Right renal pelvis (tissue), 4 donors: ENCODE data around the gene TMEM80. TPM values are rescaled to one million over a fixed set of nuclear protein-coding genes. Genes with fewer than 3 reads are reported as not detected.
"Not testable (repeated sequence)": the region's sequence is repeated elsewhere in the genome, so short reads cannot be mapped to it uniquely, and the experiment has no call there.

Experiments
- DNase-seq, 4 donors: peaks; one replicate each; pipeline ENCODE4 v3.0.0-alpha.2; 2013; ENCODE audit warnings: low read depth in 4 of 4, low spot score in 3 of 4, missing footprints in 1 of 4
- polyA plus RNA-seq, 4 donors: library from polyadenylated mRNA; unstranded; fragments of 120-200 nt; gene quantifications; one replicate each; pipeline ENCODE4 v1.2.1, GENCODE V29; 2013; ENCODE audit not compliant: insufficient read length in 4 of 4

TMEM80 gene
- polyA plus RNA-seq, 4 donors, result 37.4 to 45.2 (median 42.2) TPM

DNA sequence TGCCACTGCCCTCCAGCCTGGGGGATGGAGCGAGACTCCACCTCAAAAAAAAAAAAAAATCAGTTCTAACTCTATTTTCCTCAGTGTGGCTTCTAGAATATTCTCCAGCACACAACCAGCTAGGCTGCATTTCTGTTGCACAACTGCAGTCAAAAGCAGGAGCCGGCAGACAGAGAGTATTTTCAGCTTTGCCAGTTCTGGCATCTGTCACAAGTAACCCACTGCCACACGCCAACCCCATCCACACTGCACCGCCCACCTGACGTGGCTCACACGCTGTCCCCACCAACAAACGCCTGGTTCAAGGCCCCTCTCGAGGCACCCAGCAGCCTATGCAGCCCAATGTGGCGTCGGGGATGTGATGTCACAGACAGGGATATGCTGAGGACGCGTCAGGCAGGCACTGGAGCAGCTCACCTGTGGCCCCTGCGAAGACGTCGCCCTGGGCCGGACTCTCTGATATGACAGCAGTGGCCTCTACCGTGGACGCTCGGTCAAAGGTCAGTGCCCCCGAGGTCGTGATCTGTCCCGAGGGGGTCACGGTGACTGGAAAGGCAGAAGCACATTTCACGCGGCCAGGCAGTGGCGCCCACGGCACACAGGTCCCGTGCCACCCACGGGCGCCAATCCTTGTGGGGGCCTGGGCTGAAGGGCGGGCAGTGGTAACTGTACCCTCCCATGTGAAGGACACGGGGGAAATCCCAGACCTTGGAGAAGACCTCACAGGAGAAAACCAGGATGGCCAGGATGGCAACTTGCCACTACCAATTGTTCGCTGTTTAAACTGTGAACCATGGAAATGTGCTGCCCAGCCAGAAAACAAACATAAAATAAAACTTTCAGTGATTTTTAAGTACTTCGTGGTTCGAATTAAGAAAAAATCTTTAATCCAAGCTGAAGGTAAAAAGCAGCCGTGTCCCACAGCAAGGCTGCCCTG is 16.1 kb upstream of the TMEM80 start:
- DNase-seq, result no peak

DNA sequence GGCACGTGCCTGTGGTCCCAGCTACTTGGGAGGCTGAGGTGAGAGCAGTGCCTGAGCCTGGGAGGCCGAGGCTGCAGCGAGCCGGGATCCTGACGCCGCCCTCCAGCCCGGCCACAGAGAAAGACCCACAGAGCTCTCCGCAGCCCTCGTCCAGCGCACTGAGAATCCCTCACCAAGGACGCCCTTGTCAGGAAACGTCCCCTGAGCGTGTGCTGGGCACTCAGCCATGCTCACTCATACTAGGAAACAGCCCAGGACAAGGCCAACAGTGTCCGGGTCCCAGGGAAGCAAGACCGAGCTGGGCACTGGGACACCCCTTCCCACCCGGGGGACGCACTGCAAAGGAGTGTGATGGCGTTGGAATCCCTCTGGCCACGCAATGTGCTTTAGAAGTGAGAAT is 15.1 kb upstream of the TMEM80 start:
- no peak for DNase-seq

DNA sequence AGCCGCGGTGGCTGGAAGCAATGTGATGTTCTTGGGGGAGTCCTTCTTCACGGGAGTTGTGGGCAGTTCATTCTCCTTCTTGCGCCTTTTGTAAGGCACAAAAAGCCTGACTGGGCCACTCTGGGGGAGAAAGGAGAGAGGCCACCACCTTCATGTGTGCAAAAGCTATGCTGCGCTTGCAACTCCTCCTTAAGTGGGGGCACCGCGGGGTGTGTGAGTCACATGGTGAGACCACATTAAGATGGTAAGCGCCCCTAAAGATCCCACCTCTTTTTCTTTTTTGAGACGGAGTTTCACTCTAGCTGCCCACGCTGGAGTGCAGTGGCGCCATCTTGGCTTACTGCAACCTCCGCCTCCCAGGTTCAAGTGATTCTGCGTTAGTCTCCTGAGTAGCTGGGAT is 14.6 kb upstream of the TMEM80 start:
- no peak for DNase-seq

DNA sequence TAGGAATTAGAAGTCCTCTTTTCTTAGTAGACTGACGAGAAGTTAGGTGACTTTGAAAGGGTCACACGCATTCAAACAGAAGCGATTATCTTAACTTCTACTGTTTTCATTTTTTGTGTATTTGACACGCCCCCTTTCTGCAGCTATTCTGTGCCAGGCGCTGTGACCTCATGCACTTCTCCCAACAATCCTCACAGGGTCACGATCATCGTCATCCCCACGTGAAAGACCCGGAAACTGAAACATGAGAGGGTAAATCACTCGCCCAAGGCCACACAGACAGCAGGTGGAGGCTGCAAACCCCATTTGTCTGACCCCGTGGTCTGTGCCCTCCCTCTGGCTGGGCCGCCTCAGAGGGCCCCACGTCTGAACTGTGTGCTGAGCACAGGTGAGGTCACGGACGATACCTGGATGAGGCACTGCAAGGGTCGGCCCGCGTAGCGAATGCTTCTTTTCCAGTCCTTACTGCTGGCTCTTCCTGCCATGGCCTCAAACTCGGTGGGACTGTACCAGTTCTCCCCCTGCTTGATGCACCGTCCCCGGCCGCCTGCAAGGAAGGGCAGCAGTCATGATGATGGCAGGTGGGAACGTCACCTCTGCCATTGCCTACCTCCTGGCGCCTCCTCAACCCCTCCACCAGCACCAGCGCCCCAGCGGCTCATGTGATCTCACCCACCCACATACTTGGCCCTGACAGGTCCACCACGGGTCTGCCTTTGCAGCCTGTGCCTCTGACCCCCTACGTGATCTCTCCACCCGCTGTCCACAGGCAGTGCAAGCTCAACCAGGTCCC is 9.0 kb upstream of the TMEM80 start:
- DNase-seq, result no peak

DNA sequence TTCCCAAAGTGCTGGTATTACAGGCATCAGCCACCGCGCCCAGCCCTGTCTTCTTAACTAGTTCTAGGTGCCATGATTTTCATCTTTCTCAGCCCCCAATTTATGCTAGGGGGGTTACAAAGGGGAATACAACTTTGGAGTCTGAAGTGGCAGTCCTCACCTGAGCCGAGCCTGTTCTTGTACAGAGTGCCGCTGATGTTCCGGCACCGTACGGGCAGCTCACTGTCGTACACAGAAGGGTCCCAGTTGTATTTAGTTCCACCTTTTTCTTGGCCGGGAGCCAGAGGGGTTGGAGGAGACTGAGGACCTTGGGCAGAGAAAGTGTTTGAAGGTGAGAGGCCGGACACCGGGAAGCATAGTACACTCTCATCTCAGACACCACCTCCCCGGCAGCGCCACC is 7.9 kb upstream of the TMEM80 start:
- DNase-seq, result no peak

DNA sequence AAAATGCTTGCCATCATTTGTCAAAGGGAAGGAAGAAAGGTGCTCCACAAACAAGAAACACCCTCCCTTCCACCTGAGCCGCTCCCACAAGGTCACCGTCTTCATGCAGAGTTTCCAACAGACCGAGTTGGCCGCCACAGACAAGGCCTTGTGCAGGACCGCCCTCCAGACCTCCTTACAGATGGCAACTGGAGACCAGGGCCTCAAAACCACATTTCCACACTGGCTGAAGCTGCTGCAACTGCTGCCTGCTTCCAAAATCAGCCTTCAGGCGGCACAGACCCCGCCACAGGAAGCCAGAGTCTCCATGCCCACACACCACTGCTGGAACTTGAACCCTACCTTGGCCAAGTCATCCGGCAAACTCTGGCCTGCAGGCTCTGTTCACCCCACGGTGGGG is 6.9 kb upstream of the TMEM80 start:
- no peak for DNase-seq

DNA sequence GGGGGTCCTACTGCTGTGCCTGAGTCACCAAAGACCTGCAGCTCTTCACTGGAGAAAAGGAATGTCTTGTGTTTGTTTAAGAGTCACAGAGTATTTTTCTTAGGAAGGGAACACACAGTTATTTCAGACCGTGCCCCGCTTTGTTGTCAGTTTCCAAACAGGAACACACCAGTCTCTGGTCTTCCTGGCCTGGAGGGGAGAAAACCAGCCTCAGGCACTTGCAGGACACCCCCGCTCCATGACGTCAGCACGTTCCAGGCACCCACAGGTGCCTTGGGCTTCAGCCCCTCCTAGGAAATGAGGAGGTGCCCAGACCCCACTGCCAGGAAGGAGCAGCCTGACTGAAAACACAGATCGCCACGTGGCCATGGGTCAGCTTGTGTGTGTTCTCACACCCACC is 6.0 kb upstream of the TMEM80 start:
- DNase-seq, result no peak

DNA sequence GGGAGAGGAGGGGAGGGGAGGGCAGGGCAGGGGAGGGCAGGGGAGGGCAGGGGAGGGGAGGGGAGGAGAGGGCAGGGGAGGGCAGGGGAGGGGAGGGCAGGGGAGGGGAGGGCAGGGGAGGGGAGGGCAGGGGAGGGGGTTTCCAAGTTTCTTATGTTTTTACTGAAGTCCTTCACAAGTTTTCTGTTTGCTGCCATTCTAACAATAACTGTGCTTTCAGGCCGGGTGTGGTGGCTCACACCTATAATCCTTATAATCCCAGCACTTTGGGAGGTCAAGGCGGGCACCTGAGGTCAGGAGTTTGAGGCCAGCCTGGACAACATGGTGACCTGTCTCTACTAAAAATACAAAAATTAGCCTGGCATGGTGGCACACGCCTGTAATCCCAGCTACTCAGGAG is 5.4 kb upstream of the TMEM80 start:
- DNase-seq, result not testable (repeated sequence)

DNA sequence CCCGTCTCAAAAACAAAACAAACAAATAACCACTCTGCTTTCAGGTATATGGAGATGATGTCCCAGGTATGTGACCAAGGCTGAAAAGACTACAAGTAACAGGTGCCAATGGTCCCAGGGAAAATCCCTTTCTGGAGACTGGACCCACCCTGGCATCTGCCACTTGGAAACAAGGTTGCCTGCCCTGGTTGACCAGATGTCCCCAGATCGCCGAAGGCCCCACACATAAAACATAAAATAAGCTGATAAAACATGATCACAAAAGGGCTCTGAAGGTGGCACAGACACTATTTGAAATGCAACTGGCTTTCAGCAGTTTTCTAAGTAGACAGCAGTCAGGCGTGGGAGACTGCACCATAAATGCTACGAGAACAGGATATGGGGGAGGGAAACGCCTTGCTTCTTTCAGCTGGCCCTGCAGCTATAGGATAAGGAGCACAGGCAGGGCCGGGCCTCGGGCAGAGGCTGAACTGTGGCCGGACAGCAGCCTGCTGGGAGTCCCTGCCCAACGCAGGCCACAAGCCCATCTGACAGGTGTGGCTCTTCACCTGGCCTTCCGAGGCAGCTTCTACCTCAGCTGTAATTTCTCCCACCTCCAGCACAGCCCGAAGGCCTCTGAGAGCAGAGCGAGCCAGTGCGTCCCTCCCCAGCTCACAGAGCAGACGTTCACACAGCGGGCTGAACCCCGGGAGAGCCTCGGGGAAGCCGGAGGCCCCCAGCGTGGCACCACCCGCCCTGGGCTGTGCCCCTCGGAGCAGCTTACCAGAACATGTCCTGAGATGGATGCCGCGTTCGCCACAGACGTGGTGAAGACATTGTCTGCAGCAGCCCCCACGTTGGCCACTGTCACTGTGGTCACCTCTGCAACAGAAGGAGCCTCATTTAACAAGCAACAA is 4.6 kb upstream of the TMEM80 start:
- DNase-seq, result no peak

DNA sequence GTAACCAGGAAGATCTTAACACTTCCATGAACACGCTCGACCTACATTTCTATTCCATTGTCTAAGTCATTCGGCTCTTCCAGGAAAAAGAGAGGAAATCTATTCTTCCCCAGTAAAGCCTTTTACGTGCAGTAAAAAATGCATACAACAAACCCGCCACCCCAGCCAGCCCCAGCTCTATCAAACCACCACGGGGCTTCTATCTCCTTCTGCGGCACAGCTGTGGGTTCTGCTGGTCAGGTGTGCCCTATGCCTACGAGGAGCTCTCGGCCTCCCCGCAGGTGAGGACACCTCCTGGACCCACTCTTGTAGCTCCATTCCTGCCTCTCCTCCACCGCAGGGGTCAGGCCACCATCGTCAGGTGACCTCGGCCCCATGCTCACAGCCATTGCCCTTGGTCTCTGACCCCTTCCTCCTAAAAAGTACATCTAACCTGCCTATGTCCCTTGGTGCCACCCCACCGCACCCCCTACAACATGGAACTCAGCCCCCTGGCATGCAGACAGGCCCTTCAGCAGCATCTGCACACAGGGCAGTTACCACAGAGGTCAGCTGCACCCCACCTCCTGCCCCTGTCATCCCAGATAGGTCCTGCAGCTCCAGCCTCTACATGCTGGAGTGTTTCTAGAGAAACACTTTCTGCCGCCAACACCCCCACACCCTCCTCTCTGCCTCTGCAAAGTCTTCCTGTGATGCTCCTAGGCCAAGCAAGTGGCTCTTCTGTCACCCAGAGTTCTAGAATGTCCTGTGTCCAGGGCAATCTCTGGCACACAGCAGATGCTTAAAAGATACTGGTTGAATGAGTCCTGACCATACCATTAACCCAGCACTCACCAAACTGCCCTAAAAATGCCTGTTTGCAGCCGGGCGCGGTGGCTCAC is 3.7 kb upstream of the TMEM80 start:
- DNase-seq, result no peak

DNA sequence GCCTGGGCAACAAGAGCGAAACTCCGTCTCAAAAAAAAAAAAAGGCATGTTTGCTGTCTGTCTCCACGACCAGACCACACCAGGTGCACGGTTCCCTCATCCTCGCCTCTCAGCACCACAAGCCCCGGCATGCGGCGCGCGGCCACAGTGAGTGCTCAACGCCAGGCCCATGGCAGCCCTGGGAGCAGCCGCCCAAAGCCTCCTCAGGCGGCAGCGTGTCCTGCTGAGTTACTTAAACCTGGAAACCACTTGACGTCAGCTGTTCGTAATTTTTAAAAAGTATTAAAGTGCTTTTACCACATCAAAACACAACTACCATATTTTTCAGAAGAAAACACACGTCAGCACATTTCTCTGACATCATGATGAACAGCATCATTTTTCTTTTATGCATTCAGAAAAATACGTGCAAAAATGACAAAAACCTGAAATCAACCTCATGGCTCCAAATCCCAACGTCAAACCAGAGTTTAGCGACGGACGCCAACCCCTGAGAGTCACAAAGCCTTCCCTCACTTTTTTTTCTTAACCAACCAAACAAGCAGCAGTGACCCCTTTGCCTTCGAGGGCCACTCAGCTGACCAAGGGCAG is 2.7 kb upstream of the TMEM80 start:
- no peak for DNase-seq

DNA sequence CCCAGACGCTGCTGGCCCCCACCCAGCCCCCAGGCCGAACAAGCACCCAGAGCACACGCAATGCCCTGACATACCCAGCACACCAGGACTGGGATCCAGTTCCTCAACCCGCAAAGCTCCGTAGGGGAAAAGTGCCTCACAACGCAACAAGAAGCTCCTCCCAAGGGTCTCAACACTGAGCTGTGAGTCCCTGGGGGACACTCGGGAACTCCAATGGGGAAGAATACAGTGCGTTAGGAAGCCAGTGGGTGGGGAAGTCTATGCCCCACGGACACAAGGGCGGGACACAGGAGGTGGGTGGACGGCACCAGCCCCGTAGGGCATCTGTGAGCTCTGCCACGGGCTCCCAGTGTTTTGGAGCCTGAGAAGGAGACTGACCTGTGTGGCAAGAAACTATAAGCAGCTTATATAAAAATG is 2.2 kb upstream of the TMEM80 start:
- DNase-seq, result no peak

DNA sequence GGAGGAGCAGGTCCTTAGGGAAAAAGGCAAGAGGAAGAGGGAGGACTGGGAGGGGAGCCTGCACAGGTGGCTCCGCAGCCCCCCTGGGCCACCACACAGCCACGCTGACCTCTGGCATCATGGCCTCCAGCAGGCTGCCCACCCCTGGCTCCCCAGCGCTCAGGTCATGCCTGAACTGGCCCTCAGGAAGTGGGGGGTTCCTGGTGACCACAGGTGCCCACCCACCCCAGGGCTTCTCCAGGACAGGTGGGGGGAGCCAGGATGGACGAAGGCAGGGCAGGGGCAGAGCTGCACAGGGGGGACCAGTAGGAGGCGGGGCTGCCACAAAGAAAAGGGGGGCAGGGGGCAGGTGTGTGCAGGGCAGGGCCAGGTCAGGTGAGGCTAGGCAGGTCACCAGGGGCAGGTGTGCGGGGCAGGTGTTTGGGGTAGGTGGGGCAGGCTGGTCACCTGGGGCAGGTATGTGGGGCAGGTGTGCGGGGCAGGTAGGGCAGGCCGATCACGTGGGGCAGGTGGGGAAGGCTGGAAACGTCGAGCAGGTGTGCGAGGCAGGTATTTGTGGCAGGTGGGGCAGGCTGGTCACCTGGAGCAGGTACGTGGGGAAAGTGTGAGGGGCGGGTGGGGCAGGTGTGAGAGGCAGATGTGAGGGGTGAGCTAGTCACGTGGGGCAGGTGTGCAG is 1.6 kb upstream of the TMEM80 start:
- DNase-seq, result no peak

DNA sequence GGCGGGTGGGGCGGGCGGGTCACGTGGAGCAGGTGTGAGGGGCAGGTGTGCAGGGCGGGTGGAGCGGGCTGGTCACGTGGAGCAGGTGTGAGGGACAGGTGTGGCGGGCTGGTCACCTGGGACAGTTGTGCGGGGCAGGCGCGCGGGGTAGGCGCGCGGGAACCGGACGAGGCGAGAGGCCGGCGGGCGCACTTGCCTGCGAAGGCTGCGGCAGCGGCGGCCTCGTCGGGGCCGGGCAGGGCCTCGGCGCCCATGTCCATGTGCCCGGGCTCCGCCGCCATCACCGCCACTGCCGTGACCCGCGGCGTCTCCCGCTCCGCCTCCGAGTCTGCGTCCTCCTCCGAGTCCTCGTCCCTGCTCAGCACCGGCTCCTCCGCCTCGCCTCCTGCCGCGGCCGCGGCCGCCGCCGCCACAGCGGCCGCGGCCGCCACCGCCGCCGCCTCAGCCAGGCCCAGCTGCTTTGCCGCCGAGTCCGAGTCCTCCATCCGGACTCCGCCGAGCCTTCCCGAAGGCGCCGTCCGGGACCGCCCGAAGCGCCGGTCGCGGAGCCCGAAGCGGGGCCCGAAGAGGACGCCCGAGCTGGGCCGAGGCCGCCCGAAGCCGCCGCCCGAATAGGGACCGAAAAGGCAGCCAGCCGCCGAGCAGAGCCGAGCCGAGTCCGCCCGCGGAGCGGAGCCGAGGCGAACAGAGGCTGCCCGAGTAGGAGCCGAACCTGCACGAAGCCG is 891 bp upstream of the TMEM80 start, which contains the start of gene DEAF1:
TSS of gene DEAF1 (minus strand) at position 660 of the 725 bp plus-strand sequence. CDS start at position 485, 175 bp downstream.
- peak; percentile 95 to 96 (median 95) for DNase-seq

DNA sequence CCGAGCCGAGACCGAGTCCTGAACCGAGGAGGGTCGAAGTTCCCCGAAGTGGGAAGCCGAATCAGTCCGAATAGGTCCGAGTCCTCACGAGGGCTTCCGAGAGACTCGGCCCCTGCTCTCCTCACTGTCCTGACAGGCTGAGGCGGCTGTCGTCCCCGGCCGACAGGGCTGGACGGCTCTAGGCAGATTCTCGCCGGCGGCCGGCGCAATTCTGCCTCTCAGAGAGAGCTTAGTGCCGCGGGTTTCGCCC is 403 bp upstream of the TMEM80 start:
- DNase-seq, result no peak

DNA sequence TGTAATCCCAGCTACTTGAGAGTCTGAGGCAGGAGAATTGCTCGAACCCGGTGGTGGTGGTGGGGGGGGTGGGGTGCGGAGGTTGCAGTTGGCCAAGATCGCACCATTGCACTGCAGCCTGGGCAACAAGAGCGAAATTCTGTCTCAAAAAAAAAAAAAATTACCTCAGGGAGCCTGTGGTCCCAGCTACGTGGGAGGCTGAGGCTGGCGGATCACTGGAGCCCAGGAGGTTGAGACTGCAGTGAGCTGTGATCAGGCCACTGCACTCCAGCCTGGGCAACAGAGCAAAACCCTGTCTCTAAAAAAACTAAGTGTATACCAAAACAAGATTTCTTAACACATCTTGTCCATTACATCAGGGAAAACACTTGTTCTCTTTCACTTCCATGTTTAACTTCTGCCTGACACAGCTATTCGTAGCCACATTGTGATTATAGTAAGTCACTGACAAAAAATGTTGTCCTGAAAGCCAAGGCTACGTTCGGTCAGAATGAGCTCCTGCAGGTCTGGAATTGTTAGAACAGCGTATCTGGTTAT is 1.4 kb downstream of the TMEM80 start:
- DNase-seq, result no peak

DNA sequence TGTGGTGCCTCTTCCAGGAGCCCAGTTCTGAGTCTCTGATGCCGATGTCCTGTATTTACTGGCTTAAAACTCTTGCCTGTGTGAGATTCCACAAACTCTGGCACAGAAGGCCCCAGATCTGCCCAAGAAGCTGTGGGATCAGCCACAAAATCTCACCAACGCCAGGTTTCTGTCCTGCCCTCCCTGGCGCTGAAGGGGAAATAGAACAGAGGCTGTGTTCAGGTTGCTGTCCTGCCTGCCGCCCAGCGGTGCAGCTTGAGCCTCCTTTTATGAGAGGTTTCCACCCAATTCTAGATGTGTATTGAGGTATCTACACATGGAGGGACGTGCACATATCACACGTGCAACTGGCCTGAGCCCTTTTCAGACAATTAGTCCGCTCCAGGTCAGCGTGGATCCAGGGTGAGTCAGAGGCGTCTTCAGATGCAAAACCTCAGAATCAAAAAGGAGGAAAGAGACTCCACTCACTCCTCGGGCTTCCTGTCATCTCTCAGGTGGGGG is 2.2 kb downstream of the TMEM80 start:
- DNase-seq, result no peak
